Fibroblast of peridontal ligament (primary cell): ENCODE data around the gene MPZL2.

Experiments used
- DNase-seq: peaks from one replicate; pipeline ENCODE4 v3.0.0-alpha.2; 2010; ENCODE audit errors: extremely low read depth

The MPZL2 gene

DNA sequence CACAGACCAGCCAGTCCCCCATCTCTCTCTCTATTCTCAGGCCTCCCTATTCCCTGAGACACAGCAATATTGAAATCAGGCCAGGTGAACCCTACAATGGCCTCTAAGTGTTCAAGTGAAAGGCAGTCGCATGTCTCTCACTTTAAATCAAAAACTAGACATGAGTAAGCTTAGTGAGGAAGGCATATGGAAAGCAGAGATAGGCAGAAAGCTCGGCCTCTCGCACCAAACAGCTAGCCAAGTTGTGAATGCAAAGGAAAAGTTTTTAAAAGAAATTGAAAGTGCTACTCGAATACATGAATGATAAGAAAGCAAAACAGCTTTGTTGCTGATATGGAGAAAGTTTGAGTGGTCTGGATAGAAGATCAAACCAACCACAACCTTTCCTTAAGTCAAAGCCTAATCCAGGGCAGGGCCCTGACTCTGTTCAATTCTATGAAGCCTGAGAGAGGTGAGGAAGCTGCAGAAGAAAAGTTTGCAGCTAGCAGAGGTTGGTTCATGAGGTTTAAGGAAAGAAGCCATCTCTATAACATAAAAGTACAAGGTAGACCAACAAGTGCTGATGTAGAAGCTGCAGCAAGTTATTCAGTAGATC is 19.8 kb upstream of the MPZL2 start:
- DNase-seq = no peak

DNA sequence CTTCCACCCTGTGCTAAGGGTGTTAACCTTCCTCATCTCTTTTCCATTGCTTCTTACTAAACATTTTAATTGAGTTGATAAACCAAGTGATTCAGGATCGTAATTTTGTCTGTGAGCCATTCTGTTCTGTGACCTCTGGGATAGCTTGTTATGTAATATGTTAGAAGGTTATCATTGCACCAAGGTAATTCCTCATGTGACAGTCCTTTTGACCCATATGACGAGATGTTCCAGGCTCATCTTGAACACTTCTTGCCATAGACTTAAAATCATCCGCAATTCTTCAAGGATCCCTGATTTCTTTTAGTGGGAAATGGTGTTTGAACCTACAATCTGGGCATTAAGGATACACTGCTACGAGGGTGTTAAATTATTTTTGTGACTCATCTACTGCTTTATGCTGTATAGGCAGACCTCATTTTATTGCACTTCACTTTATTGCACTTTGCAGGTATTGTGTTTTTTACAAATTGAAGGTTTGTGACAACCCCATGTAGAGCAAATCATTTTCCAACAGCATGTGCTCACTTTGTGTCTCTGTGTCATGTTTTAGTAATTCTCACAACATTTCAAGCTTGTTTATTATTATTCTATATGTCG is 19.0 kb upstream of the MPZL2 start:
- DNase-seq = no peak

DNA sequence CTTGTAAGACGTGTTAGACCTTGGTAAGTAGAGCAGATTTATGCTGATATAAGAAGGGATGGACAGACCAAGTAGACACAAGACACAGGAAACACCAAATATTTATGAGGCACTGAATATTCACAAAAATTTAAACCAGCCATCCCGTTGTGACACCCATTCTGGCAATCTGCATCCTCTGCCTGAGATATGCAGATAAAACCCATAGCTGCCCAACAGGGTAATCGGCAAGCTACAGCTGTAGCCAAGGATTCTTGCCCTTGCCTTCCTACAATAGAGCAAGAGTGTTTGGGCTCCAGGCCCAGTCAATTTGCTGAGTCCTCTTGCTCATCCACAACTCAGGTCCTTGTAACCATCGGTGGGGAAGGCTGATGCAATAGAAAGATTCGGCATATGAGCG is 18.5 kb upstream of the MPZL2 start:
- no peak for DNase-seq

DNA sequence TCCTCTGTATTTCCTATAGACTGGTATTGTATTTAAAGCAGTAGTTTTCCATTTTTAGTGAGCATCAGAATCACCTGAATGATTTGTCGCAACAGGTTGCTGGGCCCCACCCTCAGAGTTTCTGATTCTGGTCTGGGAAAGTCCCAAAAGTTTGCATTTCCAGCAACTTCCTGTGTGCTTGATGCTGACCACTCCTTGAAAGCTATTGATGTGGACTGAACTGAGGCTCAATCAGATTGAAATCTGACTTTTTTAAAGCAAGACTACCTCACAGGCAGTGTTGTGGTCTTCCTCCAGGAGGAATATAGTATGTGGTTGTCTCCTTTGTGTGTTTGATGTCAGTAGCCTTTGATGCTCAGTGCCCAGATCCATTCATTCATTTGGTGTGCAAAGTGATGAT is 17.2 kb upstream of the MPZL2 start:
- DNase-seq = no peak

DNA sequence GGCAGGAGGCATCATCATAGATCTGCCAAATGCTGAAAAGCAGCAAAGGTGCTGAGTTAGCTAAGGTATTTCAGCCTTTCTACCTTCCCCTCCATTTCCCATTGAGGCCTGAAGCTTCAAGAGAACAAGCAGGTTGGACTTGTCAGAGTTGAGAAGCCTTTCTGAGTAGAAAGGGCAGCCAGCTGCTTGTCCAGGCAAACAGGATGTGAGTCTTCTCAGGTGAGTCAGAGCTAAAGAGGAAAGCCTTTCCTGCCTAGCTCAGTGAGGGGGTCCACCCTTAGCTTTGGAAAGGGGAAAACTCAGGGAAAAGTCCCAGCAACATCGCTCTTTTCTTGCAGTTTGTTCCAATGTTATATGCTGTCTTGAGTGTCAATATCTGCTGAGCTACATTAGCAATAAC is 13.2 kb upstream of the MPZL2 start:
- DNase-seq = no peak

DNA sequence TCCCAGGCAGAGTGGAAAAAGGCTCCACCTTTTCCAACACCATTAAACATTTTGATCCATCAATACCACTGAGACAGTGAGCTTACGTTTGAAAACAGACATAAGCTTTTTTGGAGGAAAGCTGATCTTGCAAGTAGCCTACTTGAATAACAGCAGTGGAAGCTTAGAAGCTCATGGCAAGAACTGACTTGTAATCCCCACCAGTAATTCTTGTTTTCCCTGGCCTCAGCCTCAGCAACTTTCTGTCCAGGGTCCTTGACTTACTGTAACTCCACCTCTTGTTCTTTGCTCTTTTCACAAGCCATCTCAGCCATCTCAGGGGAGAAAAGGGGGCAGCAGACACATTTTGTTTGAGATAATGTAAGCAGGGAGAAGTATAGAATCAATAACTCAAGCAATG is 12.3 kb upstream of the MPZL2 start:
- no peak for DNase-seq

DNA sequence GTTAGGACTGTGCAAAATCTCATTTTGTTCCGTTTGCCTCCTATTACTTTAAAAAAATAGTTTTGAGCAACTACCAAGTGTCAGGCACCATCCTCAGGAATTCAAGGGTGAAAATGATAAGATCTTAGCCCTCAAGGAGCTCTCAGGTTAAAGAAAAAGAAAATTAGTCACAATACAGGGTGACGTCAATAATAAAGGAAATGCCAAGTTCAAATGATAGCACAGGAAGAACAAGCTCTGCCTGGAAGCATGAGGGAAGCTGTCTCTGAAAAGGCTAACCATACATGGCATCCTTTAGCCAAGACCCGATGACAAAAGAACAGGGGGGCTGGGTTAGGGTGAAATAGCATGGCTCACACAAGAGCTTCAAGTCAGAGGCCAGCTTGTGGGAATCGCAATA is 11.1 kb upstream of the MPZL2 start:
- no peak for DNase-seq

DNA sequence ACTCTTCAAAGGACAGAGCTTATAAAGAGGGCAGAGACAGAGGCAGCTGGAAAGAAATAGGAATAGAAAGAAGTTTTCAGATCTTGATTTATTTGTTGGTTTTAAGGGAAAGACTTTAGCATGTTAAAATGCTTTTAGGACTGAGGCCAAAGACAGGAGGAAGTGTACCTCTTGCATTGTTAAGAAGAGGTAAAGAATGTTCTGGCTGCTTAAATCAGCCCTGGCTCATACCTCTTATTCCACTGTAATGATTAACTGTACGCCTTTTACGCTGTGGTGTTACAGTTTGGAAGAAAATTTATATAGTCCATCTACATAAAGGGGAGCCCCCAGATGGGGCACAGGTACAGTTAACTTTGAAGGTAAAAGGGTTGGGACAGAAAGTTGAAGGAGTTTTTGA is 10.1 kb upstream of the MPZL2 start:
- no peak for DNase-seq

DNA sequence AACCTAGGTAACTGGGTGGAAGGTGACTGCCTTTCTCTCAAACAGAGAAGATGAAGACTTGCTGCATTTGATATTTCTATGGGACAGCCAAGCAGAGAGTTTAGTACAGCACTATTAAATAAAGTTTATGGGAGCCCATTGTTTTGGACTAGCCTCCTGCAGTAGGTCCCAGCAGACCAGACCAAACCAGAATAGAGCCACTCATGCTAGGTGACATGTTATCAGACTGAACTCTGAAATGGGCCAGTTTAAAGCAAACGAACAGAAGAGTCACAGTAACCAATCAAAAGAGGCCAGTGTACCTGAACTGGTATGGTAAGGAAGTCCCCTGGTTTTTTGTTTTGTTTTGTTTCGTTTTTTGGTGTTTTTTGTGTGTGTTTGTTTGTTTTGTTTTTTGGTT is 7.9 kb upstream of the MPZL2 start:
- DNase-seq = no peak

DNA sequence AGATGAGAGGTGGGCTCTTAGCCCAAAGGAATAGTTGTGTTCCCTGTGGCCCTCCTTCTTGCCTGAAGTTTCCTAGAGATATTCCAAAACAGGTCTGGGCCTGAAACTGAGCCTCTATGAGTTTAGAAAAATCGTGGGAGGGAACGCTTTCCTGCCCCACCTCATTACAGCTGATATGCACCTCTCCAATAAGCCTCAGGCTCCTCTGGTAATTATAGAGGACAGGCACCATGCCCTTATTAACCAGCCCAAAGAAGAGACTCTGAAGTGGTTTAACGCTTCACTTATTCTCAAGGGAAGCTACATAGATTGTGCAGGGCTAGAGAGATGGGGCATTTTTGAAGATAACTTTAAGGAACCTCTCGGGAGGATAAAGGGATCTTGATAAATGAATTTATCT is 3.4 kb upstream of the MPZL2 start:
- no peak for DNase-seq

DNA sequence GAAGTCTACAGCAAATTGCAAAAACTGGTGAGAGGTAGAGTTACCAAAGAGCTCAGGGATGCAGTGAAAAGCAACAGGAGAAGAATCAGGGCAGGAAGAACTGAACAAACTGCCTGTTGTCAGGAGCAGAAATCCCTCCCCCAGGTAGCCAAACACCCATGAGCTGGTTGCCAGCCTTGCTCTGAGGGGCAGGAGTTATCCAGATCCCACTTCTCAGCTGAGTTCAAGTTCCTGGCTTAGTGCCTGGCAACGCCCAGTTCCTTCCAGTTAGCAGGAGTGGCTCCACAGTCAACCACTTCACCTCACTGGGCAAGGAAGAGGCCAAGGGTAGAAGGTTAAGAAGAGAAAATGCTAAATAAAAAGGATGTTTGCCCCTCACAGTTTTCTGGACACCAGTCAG is 1.9 kb upstream of the MPZL2 start:
- no peak for DNase-seq

DNA sequence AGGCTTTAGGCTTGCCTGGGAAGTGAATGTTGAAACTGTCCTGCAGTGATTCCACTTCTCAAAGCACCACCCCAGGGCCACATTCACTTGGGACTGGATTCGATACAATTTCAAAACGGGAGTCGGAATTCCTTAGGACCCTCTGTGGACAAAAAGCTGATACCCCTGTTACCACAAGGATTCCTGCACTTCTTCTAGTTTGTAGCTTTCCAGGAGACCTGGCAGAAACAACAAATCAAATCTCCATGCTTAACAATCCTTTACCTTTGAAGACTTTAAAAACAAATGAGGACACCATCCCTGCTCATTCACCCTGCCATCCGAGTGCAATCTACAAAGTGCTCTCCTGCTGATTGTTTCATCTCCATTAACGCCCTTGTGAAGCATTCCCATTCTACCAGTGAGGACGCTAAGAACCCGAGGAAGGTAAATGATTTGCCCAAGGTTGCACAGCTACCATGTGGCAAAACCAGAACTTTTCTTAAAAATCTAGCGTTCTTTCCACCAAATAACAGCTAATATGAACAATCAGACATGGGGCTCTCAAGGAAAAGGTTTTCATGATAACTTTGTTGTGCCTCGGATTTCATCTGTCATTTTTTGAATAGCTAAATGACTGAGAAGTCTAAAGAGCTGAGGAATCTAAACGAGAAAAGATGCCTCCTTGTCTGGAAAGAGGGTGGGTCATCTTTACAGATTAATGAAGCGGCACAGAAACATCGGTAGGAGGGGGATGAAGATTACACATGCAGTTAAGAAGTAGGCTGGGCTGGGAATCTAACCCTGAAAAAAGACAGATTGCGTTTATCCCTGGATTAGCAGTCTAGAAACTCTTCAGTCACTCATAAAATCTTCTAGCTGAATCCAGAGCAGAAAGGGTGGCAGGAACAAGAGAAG is 720 bp upstream of the MPZL2 start:
- no peak for DNase-seq

DNA sequence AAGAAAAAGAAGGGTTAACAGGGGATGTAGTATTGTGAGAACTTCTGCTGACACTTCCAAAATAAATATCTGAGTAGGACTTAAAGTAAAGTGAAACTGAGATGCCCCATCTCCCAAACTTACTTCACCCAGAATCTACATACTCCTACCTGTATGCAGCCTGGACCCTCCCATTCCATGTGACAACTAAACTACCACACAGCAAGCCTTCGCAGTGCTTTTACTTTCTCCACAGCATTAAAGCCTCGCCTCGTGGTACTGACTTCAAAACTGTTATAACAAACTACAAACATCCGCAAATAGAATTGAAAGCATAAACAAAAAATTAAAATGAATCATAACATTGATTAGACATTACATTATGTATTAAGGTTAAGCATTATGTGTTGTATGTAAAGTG is 985 bp downstream of the MPZL2 start:
- no peak for DNase-seq

DNA sequence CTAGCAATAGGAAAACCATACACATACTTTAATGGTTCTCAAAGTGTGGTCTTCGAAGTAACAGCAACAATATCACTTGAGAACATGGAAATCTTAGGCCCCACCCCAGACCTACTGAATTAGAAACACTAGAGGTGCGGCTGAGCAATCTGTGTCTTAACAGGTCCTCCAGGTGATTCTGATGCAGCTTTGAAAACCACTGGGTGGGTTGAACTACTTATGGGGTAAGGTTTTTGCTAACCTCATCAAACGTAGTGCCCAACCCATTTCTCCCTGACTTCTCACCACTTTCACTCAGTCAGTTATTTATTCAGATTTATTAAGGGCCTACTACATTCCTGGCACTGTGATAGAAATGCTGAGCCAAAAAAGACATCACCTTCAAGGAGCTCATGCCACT is 3.7 kb downstream of the MPZL2 start:
- DNase-seq = no peak

DNA sequence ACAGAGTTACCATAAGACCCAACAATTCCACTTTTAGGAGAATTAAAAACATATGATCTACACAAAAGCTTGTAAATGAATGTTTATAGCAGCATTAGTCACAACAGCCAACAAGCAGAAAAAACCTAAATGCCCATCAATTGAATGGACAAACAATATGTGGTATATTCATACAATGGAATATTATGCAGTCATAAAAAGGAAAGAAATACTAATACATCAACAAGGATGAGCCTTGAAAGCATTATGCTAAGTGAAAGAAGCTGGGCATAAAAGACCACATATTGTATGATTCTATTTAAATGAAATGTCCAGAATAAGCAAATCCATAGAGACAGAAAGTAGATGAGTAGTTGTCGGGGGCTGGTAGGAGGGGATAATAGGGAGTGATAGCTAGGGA is 5.0 kb downstream of the MPZL2 start:
- no peak for DNase-seq

DNA sequence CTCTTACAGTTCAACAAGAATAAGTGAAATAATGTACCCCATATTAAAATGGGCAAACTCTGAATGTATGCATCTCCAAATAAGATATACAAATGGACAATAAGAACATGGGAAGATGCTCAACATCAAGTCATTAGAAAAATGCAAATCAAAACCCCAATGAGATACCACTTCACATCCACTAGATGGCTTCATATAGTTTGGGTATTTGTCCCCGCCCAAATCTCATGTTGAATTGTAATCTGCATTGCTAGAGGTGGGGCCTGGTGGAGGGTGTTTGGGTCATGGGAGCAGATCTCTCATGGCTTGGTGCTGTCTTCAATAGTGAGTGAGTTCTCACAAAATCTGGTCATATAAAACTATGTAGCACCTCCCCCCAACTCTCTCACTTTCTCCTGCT is 5.7 kb downstream of the MPZL2 start:
- no peak for DNase-seq

DNA sequence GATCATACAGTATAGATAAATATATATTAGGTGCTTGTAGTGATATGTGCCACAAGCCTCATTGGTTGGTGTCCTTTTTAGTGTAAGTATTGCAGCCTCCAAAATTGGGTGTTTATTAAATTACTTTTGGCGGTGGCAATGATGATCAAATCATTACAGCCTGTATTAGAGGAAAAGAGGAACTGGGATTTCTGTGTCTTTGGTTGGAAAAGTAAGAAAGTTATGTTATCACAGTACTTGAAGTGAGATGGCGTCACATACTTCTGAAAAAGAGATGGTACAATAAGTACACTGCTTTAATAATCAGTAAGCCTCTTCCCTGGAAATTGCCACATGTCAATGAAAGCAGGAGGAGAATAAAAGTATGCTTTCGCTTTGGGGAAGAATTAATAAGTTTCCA is 11.4 kb downstream of the MPZL2 start:
- DNase-seq = no peak

DNA sequence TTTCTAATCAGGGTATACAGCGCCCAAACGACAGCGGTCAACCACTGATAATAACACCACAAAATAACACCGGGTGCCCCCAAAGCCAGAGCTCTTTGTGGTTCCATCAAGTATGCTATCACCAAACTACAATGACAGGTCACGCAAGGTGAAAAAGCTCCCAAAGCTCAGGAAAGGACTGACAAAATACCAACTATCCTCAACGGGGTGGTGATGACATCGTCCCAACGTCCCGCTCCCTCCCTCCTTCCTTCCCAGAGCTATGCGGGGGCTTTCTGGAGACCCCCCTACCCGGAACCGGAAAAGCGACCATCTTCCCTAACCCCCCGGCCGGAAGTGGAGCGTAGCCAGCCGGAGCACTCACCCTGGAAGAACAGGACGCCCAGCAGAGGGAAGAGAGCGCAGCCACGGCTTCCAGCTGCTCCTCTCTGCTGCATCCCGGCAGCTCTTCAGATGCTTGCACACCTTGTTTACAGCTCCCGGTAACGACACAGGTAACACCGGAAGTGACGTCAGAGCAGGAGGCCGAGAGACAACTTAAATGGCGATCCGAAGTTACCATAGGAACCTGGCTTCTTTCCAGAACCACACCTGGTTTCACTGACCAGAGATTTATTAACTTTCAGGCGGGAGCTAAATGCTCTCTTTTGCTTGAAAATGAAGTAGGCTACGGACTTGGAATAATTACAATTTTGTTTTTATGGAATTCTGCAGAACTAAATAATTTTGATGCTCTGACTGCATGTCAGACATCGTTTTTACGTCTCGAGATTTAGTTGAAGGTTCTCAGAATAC is 12.0 kb downstream of the MPZL2 start, which contains the start of gene MPZL3:
TSS of gene MPZL3 (minus strand) at position 508 of the 795 bp plus-strand sequence. CDS start at position 437, 71 bp downstream.
- peak; percentile 38 for DNase-seq

DNA sequence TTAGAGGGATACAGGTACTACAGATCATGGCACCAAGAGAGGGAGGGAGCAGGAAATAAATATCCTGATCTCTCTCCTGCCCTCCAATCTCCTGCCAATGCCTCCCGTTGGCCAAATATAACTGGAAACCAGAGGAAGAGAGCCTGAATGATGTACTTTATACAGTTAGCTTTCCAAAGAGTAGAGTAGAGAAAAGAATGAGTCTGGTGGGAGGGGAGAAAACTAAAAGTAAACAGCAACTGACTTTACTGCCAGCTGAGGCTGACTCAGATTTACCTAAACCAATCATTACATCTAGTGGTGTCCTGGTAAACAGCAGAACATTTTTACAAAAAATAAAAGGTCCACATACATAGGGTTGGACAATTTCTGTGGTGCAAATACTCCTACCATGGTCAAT is 17.1 kb downstream of the MPZL2 start:
- DNase-seq = no peak

DNA sequence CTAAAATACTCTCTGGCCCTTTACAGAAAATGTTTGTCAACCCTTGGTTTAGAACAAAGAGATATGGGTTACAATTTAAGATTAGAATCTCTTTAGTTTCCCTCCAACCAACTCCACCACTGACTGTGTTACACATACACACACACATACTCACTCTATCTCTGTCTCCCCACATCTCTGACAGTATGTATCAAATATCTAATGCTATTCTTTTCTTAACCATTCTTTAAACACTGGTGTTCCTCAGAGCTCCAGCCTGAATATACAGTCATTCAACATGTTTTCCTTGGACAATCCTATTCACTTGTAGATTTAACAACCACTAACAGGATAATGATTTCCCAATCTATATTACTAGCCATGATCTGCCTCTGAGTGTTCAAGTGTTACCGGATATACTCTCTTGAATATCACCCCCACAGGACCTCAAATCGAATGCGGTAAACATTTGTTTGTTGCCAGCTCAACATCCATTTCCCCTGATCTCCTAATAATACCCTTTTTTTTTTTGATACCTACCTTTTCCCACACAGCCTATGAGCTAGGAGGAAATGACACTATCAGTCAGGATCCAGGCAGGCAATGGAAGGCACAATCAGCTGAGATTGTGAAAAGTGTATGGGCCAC is 18.0 kb downstream of the MPZL2 start:
- no peak for DNase-seq

DNA sequence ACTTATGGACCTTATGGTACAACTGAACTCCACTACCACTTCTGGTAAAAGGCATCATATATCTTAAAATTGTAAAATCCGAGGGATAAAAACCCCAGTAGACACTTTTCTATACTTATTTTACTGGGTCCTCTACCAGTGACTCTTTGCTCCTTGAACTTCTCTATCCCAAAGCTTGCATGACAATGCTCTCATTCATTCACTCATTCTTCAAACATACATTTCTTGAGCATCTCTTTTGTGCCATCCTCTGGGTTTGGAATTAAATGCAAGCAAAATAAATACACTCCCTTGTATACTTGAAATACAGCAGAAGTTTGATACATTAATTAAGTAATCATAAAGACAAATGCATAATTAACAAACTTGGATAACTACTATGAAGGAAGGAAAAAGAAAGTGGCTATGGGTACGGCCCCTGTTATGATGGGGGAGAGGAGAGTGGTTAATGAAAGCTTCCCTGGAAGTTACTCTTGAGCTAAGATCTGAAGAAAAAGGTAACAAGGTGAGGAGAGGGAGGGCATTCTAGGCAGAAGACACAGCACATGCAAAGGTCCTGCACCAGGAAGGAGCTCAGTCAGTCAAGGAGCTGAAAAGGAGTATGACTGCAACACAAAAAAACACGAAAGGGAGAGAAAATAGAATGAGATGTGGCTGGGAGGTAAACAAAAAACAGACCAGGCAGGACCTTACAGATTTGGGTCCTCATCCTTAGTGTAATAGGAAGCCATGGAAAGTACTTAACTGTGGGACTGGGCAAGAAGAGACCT is 19.9 kb downstream of the MPZL2 start:
- DNase-seq = no peak
